H1 (cell line): ENCODE results near the gene AVPI1. TPM values are rescaled to one million over a fixed set of nuclear protein-coding genes. Genes with fewer than 3 reads are reported as not detected.

Experiments
- CTCF ChIA-PET: fragments of 300-600 bp; sonication (Branson Sonifier 250); formaldehyde crosslinking; loops from one replicate; lab custom pipeline; 2021; ENCODE audit not compliant: partially characterized antibody; lab: Charles Lee
- POLR2A ChIA-PET: fragments of 300-600 bp; sonication (Branson Sonifier 250); formaldehyde crosslinking; loops from one replicate; lab custom pipeline; 2021; ENCODE audit warnings: inconsistent platforms; ENCODE audit not compliant: partially characterized antibody; lab: Charles Lee
- DNase-seq, 2 experiments: peaks; one replicate each; pipeline versions ENCODE4 v3.0.0 to v3.0.0-alpha.2; 2010 to 2022; ENCODE audit warnings: low spot score in 2 of 2, low read depth in 1 of 2, mixed read lengths in 1 of 2
- FAIRE-seq: peaks from 2 replicates; lab custom pipeline; 2011; peaks lifted over from hg19 to GRCh38; lab: Jason Lieb, UNC
- H2AFZ ChIP-seq: 2 replicates; pipeline ENCODE4 v1.8.1; 2012; ENCODE audit warnings: low read length, inconsistent platforms
- H2AK5ac ChIP-seq: 2 replicates; pipeline ENCODE4 v1.6.1; 2013; ENCODE audit warnings: low read depth, low read length
- H2BK120ac ChIP-seq: replicated peaks from 2 replicates; pipeline ENCODE3; 2013; ENCODE audit warnings: low read depth, low read length, inconsistent platforms
- H2BK12ac ChIP-seq: 2 replicates; pipeline ENCODE4 v1.6.1; 2013; ENCODE audit warnings: low read depth, low read length
- H2BK15ac ChIP-seq: 2 replicates; pipeline ENCODE4 v1.6.1; 2013; ENCODE audit warnings: low read length
- H2BK20ac ChIP-seq: 2 replicates; pipeline ENCODE4 v1.6.1; 2013; ENCODE audit warnings: low read length
- H2BK5ac ChIP-seq: 2 replicates; pipeline ENCODE4 v1.6.1; 2013; ENCODE audit warnings: low read depth, low read length
- H3K14ac ChIP-seq: 2 replicates; pipeline ENCODE4 v1.6.1; 2013; ENCODE audit warnings: inconsistent platforms; ENCODE audit not compliant: insufficient read length
- H3K18ac ChIP-seq: 2 replicates; pipeline ENCODE4 v1.6.1; 2013; ENCODE audit warnings: low read length; ENCODE audit errors: extremely low read depth
- H3K23ac ChIP-seq: 2 replicates; pipeline ENCODE4 v1.6.1; 2013; ENCODE audit warnings: inconsistent platforms; ENCODE audit not compliant: insufficient read length
- H3K23me2 ChIP-seq: 2 replicates; pipeline ENCODE4 v1.6.1; 2013; ENCODE audit warnings: low read depth, low read length
- H3K27ac ChIP-seq: 2 replicates; pipeline ENCODE4 v1.6.1; 2011; ENCODE audit warnings: low read depth, low read length, inconsistent platforms
- H3K27me3 ChIP-seq, 4 experiments: replicated peaks in 1 of 4; 1 replicate in 1 of 4; 2 replicates in 3 of 4; pipeline versions ENCODE4 v1.6.1 to v1.8.1; 2011 to 2013; ENCODE audit warnings: low read length in 3 of 4, mild to moderate bottlenecking in 3 of 4, inconsistent platforms in 2 of 4, mixed read lengths in 2 of 4, moderate library complexity in 1 of 4; ENCODE audit not compliant: control insufficient read depth in 3 of 4, insufficient read depth in 3 of 4; ENCODE audit errors: extremely low read depth in 1 of 4
- H3K36me3 ChIP-seq, 4 experiments: 2 replicates each; pipeline versions ENCODE4 v1.6.1 to v1.8.1; 2011 to 2013; ENCODE audit warnings: mild to moderate bottlenecking in 4 of 4, low read length in 3 of 4, moderate library complexity in 2 of 4, control low read depth in 1 of 4, inconsistent platforms in 1 of 4; ENCODE audit not compliant: insufficient read depth in 4 of 4, control insufficient read depth in 2 of 4
- H3K4ac ChIP-seq: replicated peaks from 2 replicates; pipeline ENCODE3; 2013; ENCODE audit warnings: low read length, low read depth, mixed read lengths, inconsistent platforms; ENCODE audit not compliant: insufficient read length
- H3K4me1 ChIP-seq, 4 experiments: replicated peaks in 1 of 4; 1 replicate in 1 of 4; 2 replicates in 3 of 4; pipeline versions ENCODE4 v1.6.1 to v1.8.1; 2011 to 2013; ENCODE audit warnings: low read length in 3 of 4, inconsistent platforms in 2 of 4, mixed read lengths in 1 of 4; ENCODE audit not compliant: insufficient read depth in 4 of 4, control insufficient read depth in 3 of 4
- H3K4me2 ChIP-seq, 2 experiments: 2 replicates each; pipeline versions ENCODE4 v1.6.1 to v1.8.1; 2011 to 2013; ENCODE audit warnings: low read depth in 2 of 2, low read length in 2 of 2, control low read depth in 1 of 2, inconsistent platforms in 1 of 2, mild to moderate bottlenecking in 1 of 2; ENCODE audit not compliant: insufficient read depth in 1 of 2
- H3K4me3 ChIP-seq, 4 experiments: fragments of 200-600, 300-600 bp in 1 of 4; sonication (generic), shearing (Covaris generic), sonication (Bioruptor Twin) in 1 of 4; 2 replicates each; pipeline versions ENCODE4 v1.5.1 to v1.8.1; 2011 to 2016; ENCODE audit warnings: low read length in 4 of 4, low read depth in 3 of 4, control low read depth in 2 of 4, inconsistent platforms in 2 of 4, mild to moderate bottlenecking in 2 of 4, mixed read lengths in 1 of 4, moderate library complexity in 1 of 4; ENCODE audit not compliant: insufficient read depth in 2 of 4; ENCODE audit errors: extremely low read depth in 1 of 4
- H3K56ac ChIP-seq: replicated peaks from 2 replicates; pipeline ENCODE3; 2013; ENCODE audit warnings: low read depth, mild to moderate bottlenecking, mixed read lengths, low read length, inconsistent platforms; ENCODE audit not compliant: insufficient read length
- H3K79me1 ChIP-seq: 2 replicates; pipeline ENCODE4 v1.6.1; 2013; ENCODE audit warnings: low read depth, low read length, control low read depth
- H3K79me2 ChIP-seq, 2 experiments: 2 replicates each; pipeline versions ENCODE4 v1.6.1 to v1.8.1; 2012 to 2013; ENCODE audit warnings: low read length in 2 of 2, mild to moderate bottlenecking in 2 of 2, inconsistent platforms in 1 of 2; ENCODE audit not compliant: insufficient read depth in 2 of 2, control insufficient read depth in 1 of 2
- H3K9ac ChIP-seq, 4 experiments: replicated peaks in 1 of 4; 1 replicate in 1 of 4; 2 replicates in 3 of 4; pipeline versions ENCODE4 v1.6.1 to v1.8.1; 2011 to 2013; ENCODE audit warnings: low read depth in 3 of 4, low read length in 3 of 4, control low read depth in 2 of 4, mild to moderate bottlenecking in 2 of 4, moderate library complexity in 2 of 4, inconsistent platforms in 1 of 4; ENCODE audit errors: extremely low read depth in 1 of 4
- H3K9me3 ChIP-seq, 2 experiments: 2 replicates each; pipeline versions ENCODE4 v1.6.1 to v1.8.1; 2012 to 2013; ENCODE audit warnings: mild to moderate bottlenecking in 2 of 2, moderate library complexity in 2 of 2, control low read depth in 1 of 2, inconsistent platforms in 1 of 2, low read depth in 1 of 2, low read length in 1 of 2, mixed read lengths in 1 of 2; ENCODE audit not compliant: insufficient read depth in 2 of 2
- H4K20me1 ChIP-seq, 2 experiments: replicated peaks in 1 of 2; 2 replicates each; pipeline versions ENCODE3 to v1.8.1; 2011 to 2013; ENCODE audit warnings: inconsistent platforms in 2 of 2, low read length in 2 of 2, mild to moderate bottlenecking in 1 of 2; ENCODE audit not compliant: insufficient read depth in 2 of 2, control insufficient read depth in 1 of 2
- H4K5ac ChIP-seq: 2 replicates; pipeline ENCODE4 v1.6.1; 2013; ENCODE audit warnings: low read length, low read depth, mixed read lengths, inconsistent platforms; ENCODE audit not compliant: insufficient read length
- H4K8ac ChIP-seq: 2 replicates; pipeline ENCODE4 v1.8.0; 2013; ENCODE audit warnings: mild to moderate bottlenecking, moderate library complexity, low read length, inconsistent platforms; ENCODE audit not compliant: insufficient read depth; ENCODE audit errors: extremely low read depth
- H4K91ac ChIP-seq: replicated peaks from 2 replicates; pipeline ENCODE3; 2013; ENCODE audit warnings: low read length, mixed read lengths, inconsistent platforms; ENCODE audit not compliant: insufficient read length
- CTBP2 ChIP-seq: IDR thresholded peaks from 2 replicates; pipeline ENCODE4 v1.7.0; 2011; ENCODE audit warnings: borderline replicate concordance, mild to moderate bottlenecking, moderate library complexity, mixed read lengths, low read length; ENCODE audit not compliant: insufficient read depth, insufficient read length
- JUN ChIP-seq: IDR thresholded peaks from 2 replicates; pipeline ENCODE4 v1.6.1; 2011; ENCODE audit warnings: low read depth, mild to moderate bottlenecking, improper control_type of control experiment, low read length
- KDM1A ChIP-seq: fragments of 200-600, 300-600 bp; sonication (generic); IDR thresholded peaks from 2 replicates; pipeline ENCODE4 v1.7.1; 2016; ENCODE audit warnings: mild to moderate bottlenecking, low read length, borderline replicate concordance
- POLR2A ChIP-seq, 2 experiments: IDR thresholded peaks; 1 replicate in 1 of 2; 2 replicates in 1 of 2; pipeline ENCODE4 v1.6.1; 2011; ENCODE audit warnings: low read depth in 2 of 2, low read length in 2 of 2, mild to moderate bottlenecking in 2 of 2; ENCODE audit errors: control extremely low read depth in 1 of 2
- RBBP5 ChIP-seq: IDR thresholded peaks from 2 replicates; pipeline ENCODE4 v1.7.1; 2012; ENCODE audit warnings: low read depth, mild to moderate bottlenecking, inconsistent platforms, low read length, moderate library complexity, borderline replicate concordance
- SIX5 ChIP-seq: IDR thresholded peaks from 2 replicates; pipeline ENCODE4 v1.6.1; 2011; ENCODE audit warnings: mild to moderate bottlenecking, low read depth, low read length
- SUZ12 ChIP-seq: fragments of 200-600 bp; sonication (generic); IDR thresholded peaks from 2 replicates; pipeline ENCODE4 v1.6.1; 2012; ENCODE audit warnings: mild to moderate bottlenecking, inconsistent platforms, low read length, moderate library complexity, mixed read lengths
- WGBS, 2 experiments: shearing (Covaris generic) in 1 of 2; methylation state at CpG; one replicate each; pipeline versions ENCODE4 v1.1.6 to v1.1.7; 2013 to 2015; ENCODE audit warnings: low lambda C conversion rate in 2 of 2, mixed read lengths in 2 of 2, inconsistent platforms in 1 of 2, low coverage in 1 of 2, missing lambda C conversion rate in 1 of 2; ENCODE audit not compliant: insufficient replicate concordance in 2 of 2, insufficient coverage in 1 of 2, insufficient read length in 1 of 2; ENCODE audit errors: extremely low coverage in 1 of 2, missing lambda C conversion rate in 1 of 2; 5-methylcytosine and 5-hydroxymethylcytosine counted together
- polyA plus RNA-seq, 7 experiments: library from polyadenylated mRNA; depleted of rRNA in 3 of 7; stranded (reverse) in 5 of 7; unstranded in 2 of 7; fragments of >200 nt in 5 of 7; fragments of 200-250 nt in 2 of 7; gene quantifications; 1 replicate in 5 of 7; 2 replicates in 1 of 7; 4 replicates in 1 of 7; pipeline versions ENCODE4 v1.2.1 to v1.2.3, GENCODE V29; 2011 to 2013; ENCODE audit warnings: missing spikeins in 2 of 7, mixed read lengths in 2 of 7
- total RNA-seq: library from RNA; stranded (reverse); fragmentation: NEBNext Ultra II Directional; extraction: Animal tissue kit (Norgen Biotek cat#: 25700); gene quantifications from 2 replicates; pipeline ENCODE4 v1.2.1, GENCODE V29; 2021
- TF ChIP-seq, protein P1 (sequence below): IDR thresholded peaks from 2 replicates; pipeline ENCODE4 v1.6.1; 2011; ENCODE audit warnings: low read length, improper control_type of control experiment
- TF ChIP-seq, protein P2 (sequence below): IDR thresholded peaks from 2 replicates; pipeline ENCODE4 v1.6.1; 2012; ENCODE audit warnings: inconsistent platforms

Gene AVPI1
- total and polyA plus RNA-seq, 2 of the 8 experiments (the other 6 are each of a cell fraction or from before 2014, with no cell fraction given) = 9.0 to 13.5 TPM

DNA sequence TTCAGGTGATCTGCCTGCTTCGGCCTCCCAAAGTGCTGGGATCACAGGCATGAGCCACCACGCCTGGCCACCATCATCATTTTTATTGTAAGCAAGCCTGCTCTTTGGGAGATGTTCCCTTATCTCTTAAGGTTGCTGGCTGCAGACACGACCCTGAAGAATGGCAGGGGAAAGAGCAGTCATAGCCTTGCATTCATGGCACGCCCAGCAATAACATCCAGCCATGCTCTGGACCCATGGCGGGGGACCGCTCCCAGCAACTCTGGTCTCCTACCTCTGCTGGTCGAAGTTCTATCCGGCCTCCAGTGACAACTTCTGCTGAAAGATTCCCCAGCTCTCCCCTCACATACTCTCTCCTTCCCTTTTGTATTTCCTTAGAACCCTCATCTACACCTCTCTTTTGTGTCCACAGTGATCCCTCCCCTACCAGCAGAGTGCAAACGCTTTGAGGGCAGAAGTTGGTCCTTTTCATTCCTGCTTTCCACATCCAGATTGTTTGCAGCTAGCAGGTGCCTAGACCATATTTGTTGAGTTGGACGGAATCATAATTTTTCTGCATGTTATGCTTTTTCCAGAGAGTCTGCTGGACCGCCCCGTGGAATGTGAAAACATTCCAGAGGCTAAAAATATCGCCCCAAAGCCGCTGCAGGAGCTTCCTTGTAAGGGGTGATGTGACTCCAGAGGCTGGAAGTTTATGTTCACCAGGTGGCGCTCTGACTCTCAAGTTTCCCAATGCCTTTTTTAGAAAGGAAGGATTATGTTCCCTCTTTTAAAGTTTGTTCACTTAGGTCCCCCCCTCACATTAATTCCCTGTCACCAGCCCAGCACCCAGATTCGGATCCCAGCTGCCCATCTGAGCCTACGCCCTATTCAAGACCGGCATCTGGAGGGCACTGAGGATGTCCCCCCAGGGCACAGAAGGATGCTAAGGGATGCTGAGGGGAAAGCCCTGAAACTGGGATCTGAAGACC is 22.2 kb upstream of the AVPI1 start:
- Histone ChIP-seq H3K27me3 (no peaks in the 10 kb centered on the region), H4K20me1 (no peaks in the 10 kb centered on the region), H3K18ac (no peak overlapping the region), H3K36me3 (no peaks in the 10 kb centered on the region), H3K27ac (no peak overlapping the region), H3K9ac (no peak overlapping the region), H3K4ac (no peak overlapping the region), H3K9me3 (no peaks in the 10 kb centered on the region), H2BK15ac (no peak overlapping the region), H2AK5ac (no peak overlapping the region), H3K56ac (no peak overlapping the region), H3K4me3 (no peak overlapping the region; a peak in 1 of 8 replicates), H4K5ac (no peak overlapping the region), H3K14ac (no peak overlapping the region), H4K8ac (no peak overlapping the region), H4K91ac (no peak overlapping the region), H3K23ac (no peak overlapping the region), H2BK20ac (no peak overlapping the region), H2BK5ac (no peak overlapping the region), H3K79me1 (no peaks in the 10 kb centered on the region), H3K4me2 (peak overlapping the region; percentile 24 to 25; a peak in 2 of 4 replicates), H3K23me2 (peaks cover 12% of the 10 kb centered on the region), H3K4me1 (peaks cover 4 to 8% (median 6%) of the 10 kb centered on the region in 4 experiments; a peak in 6 of 7 replicates), H2AFZ (peak overlapping the region; percentile 84), H2BK12ac (no peak overlapping the region), H2BK120ac (no peak overlapping the region), H3K79me2 (no peaks in the 10 kb centered on the region)
- DNase-seq (peak in 1 of 2 experiments; percentile 84), FAIRE-seq (peak; percentile 74)
- CTCF ChIA-PET = interaction anchor here (0.5 to 20.9 kb wide), 17 partner anchors 7 to 1243 kb away, joined by 3 to 773 read pairs (median 11); partner anchors contain the start of genes AVPI1, MARVELD1 and ZFYVE27
- WGBS, 2 experiments = 48% methylated on average over 18 of the region's 18 CpGs; no CpG with 5 or more reads in 1 of the 2 experiments
- POLR2A ChIA-PET = interaction anchor here (0.6 to 12.5 kb wide), 8 partner anchors 8 to 29 kb away, joined by 3 to 234 read pairs (median 3); partner anchors contain the start of genes AVPI1 and ZFYVE27
- TF ChIP-seq, protein P1, sequence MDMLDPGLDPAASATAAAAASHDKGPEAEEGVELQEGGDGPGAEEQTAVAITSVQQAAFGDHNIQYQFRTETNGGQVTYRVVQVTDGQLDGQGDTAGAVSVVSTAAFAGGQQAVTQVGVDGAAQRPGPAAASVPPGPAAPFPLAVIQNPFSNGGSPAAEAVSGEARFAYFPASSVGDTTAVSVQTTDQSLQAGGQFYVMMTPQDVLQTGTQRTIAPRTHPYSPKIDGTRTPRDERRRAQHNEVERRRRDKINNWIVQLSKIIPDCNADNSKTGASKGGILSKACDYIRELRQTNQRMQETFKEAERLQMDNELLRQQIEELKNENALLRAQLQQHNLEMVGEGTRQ = no peak
- TF ChIP-seq JUN (no peak), SUZ12 (no peak), KDM1A (no peak), RBBP5 (0 out of 2 replicates have a peak, but pooled peaks have one; percentile 65), CTBP2 (no peak), SIX5 (no peak), POLR2A (IDR thresholded peaks at IDR 0.05; ENCODE audit: control extremely low read depth in 1 of 2, low read depth in 2 of 2, low read length in 2 of 2) (no peak)
- TF ChIP-seq, protein P2, sequence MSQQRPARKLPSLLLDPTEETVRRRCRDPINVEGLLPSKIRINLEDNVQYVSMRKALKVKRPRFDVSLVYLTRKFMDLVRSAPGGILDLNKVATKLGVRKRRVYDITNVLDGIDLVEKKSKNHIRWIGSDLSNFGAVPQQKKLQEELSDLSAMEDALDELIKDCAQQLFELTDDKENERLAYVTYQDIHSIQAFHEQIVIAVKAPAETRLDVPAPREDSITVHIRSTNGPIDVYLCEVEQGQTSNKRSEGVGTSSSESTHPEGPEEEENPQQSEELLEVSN = 0 out of 2 replicates have a peak, but pooled peaks have one; percentile 19
